Epithelial cell of prostate (primary cell): ENCODE measurements around the gene PDE8B.
"Not testable (repeated sequence)": the region's sequence is repeated elsewhere in the genome, so short reads cannot be mapped to it uniquely, and the experiment has no call there.

Experiments used
- DNase-seq: peaks from one replicate; pipeline ENCODE4 v3.0.0-alpha.2; 2011; ENCODE audit warnings: low read depth, low spot score
- H3K27ac ChIP-seq: fragments of 450-650 bp; 2 replicates; pipeline ENCODE4 v1.5.1; 2017; ENCODE audit warnings: mild to moderate bottlenecking

PDE8B gene

DNA sequence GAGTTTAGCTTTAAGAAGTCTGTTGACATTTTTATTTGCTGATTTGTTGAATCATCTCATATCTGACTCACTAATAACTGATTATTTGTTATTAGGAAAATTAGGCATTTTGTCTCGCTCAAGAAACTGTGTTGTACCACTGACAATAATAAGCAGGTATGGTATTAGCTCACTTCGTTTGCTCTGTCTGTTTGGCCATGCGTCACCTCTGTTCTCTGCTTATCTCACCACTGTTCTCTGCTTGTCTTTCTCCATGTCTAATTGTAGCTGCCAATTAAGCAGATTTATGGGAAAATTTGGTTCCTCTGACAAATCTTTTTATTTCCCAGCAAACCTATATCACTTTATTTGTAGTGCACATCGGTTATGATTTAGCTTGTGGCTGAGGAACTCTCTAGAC lies 142.8 kb downstream of the PDE8B start:
- DNase-seq, result no peak
- no peak overlapping the region for H3K27ac ChIP-seq

DNA sequence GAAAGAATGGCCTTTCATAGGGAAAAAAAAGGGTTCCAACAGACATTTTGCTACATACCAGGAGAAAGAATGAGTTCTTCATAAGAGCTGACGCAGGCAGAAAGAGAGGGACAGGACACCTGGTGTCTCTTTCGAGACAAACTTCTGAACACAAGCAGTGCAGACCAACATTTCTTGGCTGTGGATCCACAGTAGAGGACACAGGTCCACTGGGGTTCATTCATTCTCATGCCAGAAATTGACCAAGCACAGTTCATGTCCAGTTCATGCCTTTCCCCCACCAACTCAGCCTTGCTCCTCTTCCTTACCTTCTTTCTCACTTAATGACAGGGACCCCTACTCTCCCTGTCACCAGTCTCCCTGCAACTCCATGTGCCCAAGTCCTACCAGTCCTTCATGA lies 144.0 kb downstream of the PDE8B start:
- H3K27ac ChIP-seq, result no peak overlapping the region
- no peak for DNase-seq

DNA sequence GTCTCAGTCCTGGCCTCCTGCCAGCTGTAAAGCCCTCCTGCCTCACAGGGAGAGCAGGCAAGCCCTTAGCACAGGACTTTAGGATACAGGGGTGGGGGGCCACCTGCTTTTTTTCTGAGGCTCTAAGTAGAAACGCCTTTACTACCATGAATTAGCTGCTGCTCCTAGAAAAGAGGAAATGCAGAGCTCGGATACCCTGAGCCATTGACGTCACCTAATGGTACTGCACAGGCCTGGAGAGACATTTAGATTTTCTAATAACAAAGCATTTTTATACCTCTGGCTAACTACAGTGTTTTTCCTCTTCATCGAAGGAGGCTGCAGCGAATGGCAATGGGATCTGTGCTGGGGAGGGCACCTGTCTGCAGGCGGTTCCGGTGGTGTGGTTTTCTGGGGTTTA lies 144.6 kb downstream of the PDE8B start:
- H3K27ac ChIP-seq, result no peak overlapping the region
- DNase-seq, result no peak

DNA sequence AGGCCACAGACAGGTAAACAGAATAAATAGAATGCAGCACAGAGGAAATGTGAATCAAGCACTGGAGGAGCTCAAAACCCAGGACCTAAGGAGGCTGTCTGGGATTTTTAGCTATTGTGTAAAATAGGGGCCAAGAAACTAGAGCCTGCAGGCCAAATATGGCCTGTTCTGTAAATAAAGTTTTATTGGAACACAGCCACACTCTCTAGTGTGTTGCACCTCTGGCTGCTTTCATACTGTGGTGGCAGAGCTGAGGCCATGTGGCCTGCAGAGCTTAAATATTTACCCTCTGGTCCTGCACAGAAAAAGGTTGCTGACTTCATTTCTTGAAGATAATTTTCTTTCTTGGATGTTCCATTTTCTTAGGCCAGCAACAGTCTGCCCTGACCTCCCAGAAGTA lies 145.3 kb downstream of the PDE8B start:
- H3K27ac ChIP-seq, result no peak overlapping the region
- DNase-seq, result no peak

DNA sequence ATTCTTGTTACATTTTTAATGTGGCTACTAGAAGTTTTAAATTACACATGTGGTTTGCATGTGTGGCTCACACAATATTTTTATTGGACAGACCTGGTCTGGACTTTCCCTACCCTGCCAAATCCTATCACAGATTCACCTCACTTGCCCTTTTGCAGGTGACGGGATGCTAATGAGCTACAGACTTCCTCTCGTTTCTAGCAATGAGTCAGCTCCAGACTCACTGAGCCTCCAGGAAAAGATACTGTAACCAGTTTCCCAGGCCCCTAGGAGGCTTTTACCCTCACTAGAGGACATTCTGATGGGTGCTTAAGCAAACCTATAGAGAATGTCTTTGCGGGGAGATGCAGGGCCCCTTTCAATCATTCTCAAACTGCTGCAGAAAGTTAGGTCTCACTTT lies 146.3 kb downstream of the PDE8B start:
- DNase-seq, result peak; percentile 56
- H3K27ac ChIP-seq, result no peak overlapping the region

DNA sequence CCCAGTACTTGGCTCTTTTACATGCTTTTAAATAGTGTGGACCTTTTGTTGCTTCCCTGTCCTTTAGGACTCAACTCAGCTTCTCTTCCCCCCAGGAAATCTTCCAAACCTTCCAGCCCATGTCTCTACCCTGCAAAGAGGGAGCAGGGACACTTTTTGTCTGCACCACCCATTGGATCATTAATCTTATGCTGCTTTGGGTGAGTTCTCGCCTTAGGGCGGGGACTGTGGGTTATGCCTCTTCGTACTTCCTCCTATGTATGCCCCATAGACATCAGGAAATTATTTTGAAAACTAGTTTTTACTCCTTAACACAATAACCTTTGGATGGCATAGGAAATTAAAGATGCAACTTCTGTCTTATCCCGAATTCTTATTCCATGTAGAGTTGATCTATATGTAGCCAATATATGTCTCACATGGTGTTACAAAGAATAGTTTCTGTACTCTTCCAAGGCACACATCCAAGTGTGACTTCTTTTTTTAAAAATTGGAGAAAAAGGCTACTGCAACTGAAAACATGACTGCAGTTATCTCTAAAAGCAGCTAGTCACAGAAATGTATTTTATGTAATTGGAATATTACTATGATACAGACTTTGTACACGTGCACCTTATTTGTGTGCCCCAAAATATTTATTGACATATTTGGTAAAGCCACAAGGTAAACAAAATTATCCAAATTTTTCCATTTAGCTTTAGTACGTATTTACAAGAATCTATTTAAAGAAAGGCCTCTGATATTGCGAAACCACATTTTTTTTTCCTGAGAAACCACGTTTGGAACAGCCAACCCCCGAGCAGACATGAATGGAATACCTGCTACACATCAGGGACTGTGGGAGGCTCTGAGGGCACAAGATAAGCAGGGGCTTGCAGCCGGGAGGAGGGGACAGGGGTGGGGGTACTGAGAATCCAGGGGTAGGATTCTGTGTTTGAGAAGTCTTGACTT lies 148.1 kb downstream of the PDE8B start:
- no peak for DNase-seq
- H3K27ac ChIP-seq, result no peak overlapping the region

DNA sequence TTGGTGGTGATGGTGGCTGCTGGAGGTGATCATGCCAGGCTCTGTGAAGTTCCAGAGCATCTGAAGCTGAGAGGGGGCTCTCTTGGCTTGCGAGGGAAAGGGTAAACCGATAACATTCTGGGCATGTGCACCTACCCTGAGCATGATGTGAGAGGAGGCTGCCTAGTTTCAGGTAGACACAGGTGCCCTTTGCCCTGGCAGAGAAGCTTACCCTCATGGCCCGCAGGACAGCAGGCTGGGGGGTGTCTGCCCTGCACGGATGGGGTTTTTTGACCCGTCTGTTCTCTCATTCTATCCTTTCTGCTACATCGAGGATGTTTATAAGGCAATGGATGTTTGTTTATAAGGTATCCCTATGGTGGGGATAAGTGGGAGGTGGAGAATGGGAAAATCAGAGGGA lies 148.8 kb downstream of the PDE8B start:
- H3K27ac ChIP-seq, result no peak overlapping the region
- DNase-seq, result no peak

DNA sequence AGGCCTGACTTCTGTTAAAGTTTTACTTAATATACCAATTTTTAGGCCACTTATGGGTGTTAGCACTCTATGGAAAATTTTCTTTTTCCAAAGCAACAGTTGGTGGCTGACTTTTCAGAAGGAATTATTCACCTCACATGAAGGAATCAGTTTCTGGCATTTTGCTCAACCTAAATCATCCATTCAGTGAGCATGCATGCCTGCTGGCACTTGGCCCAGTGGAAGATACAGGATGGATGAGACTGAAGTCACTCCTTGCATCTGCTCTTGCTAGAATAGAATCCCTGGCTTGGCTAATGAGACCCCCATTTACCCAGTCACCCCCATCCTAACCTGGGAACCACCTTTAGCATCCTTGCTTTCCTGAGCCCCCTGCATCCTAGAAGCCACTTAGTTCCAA lies 149.9 kb downstream of the PDE8B start:
- no peak for DNase-seq
- H3K27ac ChIP-seq, result no peak overlapping the region

DNA sequence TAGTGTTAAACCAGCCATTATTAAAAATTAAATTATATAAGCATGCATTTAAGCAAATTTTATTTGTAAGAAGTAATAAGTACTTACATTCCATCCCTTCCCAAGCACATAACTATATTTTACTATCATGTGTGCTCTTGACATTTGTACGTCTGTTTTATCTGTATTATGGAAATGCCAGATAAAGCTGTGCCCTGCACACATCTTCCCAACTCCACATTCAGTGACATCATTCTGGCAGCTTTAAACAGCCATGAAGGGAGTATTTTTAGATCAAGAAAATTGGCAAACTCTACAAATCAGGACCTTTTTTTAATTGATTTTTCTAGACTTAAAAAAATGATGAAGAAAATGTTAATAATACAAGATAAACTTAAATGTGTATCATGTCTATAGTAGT lies 150.5 kb downstream of the PDE8B start:
- no peak for DNase-seq
- no peak overlapping the region for H3K27ac ChIP-seq

DNA sequence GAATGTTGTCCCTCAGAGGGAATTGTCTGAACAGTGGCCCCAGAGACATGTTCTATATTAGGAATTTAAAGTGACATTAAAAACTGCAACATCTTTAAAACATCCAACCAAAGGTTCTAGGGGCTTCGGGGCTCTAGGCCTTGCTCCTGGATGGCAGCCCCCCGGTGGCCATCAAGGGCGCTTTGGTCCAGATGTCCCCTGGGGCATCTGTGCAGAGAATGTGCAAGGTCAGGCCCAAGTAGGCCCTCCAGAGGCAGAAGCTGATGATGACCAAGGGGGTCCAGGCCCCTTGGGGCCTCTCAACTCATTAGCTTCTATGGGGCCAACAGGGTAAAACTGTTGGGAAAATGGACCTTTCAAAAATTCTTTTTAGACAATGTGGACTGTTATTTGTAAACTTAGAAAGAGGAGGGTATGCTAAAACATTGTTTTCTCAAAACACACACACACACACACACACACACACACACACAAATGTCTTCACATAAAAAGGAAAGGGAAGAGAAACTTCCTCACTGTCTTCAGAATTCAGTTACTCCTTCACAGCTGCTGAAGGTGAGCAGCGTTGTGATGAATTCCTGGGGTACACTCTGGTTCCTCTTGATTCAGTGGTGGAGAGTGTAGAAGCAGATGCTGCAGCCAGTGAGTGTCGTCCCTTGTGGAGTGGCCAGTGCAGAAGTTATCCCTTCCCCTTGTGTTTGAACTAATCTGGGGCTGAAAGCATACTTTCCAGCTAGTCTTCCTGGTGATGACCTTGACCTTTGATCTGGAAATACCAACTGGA lies 156.4 kb downstream of the PDE8B start:
- no peak for DNase-seq
- no peak overlapping the region for H3K27ac ChIP-seq

DNA sequence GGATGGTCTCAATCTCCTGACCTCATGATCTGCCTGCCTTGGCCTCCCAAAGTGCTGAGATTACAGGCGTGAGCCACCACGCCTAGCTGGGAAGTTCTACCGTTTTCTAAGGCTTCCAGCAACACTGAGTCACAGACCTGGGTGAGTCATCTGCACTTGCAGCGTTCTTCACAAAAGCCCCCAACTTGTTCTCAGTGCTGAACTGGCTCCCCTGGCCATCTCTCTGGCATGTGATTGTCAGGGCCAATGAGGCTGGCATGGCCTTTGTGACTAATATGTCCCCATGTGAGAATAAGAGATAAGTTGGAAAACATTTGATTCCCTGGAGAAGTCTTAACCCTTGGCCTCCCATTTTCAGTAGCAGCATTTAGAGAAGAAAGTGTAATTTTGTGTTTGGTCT lies 157.3 kb downstream of the PDE8B start:
- no peak for DNase-seq
- no peak overlapping the region for H3K27ac ChIP-seq

DNA sequence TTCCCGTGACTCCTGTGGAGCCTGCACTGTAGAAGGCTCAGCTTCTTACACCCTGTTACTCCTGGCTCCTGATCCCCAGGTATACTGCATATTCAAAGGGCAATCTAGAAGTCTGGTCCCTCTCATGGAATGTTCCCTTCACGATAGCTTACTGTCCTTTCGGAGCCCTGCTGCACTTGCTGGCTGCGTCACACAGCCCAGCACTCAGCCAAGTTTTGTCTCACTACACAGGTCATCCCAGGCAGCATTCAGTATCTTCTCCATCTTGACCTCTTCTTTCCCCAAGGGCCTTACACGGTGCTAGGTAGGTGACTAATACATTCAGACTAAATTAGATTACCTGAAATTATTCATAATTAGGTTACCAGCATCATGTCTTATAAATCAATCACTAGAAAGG lies 157.9 kb downstream of the PDE8B start:
- no peak overlapping the region for H3K27ac ChIP-seq
- no peak for DNase-seq

DNA sequence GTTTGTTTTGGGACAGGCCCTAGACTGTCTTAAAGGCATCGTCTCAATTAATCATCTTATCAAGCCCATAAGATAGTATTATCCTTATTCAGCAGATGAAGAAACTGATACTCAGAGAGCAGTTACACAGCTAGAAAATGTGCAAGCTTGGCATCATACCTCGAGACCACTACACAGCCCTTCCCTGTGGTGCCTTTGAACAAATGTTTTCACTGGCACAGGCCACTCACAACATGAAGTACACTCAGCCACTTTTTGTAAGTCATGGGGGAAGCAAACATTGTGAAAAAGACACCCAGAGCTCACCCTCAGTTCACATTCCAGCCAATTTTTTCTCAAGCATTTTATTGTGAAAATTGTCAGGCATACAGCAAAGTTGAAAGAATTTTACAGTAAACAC lies 159.1 kb downstream of the PDE8B start:
- DNase-seq, result no peak
- no peak overlapping the region for H3K27ac ChIP-seq

DNA sequence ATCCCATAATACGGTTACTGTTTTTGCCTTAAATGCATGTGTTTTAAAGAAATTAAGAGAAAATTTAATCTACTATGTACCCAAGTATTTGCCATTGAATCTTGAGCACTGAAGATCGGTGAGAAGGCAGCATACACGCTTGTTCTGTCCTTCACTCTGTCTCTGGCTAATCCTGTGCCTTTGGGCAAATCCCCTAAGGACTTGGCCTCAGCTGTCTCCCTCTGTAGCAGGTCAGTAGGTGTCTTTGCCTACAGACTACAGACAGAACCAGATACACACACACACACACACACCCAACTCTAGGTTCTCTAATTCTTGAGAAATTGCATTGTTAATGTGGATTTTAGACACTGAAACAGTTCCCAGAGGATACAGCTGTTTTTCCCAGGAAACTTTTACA lies 164.2 kb downstream of the PDE8B start:
- no peak for DNase-seq
- no peak overlapping the region for H3K27ac ChIP-seq

DNA sequence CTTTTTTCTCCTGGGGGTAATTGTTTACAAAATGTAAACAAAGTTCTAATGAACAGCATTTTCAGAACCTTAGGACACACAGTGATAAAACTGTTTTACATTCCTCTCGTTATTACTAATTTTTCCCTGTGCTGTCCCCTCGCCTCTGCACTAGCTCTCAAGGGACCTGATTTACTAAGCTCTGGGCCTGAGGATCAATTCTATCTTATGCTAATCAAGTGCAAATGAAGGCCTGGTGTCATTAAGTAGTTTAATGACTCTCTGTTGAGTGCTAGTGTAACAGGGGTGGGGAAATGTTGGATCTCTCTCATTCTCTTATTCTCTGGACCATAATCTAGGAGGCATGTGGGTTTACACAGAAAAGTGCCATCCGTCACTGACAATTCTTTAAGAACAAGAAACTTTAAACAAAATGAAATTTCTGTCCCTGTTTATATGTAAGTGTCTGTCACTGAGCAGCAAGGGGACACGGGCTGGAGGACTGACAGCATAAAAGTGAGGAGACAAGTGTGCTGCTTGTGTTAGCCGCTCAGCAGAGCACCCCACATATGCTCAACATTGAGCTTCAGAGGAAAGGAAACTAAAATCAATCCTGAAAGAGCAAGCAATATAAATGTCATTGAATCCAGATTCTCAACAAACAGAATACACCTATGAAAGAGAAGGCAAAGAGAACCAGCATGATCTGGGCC lies 166.3 kb downstream of the PDE8B start:
- no peak overlapping the region for H3K27ac ChIP-seq
- no peak for DNase-seq

DNA sequence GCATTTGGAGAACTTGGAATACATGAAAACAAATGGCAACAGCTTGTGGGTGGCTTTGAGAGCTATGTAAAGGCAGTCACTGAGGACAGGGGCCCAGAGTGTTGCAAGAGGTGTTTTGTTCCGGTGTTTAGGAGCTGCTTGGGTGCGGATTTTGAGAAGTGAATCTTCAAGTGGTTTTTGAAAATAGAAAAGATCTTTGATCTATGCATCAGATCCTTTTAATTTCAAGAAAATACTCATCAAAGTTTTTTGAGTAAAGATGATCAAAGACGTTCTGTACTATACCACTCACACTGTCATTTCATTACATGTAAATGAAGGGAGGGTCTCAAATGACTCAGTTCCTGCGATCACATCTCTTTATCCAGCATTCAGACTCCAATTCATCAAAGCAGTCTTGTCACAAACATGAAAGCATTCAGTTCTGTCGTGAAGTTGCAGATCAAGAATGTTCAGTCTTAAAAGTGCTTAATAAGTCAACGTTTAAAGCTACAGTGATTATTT lies 169.1 kb downstream of the PDE8B start:
- no peak overlapping the region for H3K27ac ChIP-seq

DNA sequence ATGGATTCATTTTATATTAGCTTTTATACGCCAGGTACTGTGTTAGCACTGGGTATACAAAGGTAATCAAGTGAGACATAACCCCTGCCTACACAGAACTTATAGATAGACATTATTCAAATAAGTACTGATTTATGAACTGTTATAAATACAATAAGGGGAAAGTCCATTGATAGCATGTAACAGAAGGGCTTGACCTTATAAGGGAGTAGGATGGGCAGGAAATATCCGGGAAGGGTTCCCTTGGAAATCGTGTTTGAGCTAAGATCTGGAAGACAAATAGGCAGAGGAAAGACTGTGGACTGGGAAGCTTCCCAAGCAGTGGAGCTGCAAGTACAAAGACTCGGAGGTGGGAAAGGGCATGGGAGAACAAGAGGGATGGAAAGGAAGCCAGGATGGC lies 170.2 kb downstream of the PDE8B start:
- no peak for DNase-seq

More for the DNA sequence above, 169.1 kb downstream of the PDE8B start:
- no peak for DNase-seq

DNA sequence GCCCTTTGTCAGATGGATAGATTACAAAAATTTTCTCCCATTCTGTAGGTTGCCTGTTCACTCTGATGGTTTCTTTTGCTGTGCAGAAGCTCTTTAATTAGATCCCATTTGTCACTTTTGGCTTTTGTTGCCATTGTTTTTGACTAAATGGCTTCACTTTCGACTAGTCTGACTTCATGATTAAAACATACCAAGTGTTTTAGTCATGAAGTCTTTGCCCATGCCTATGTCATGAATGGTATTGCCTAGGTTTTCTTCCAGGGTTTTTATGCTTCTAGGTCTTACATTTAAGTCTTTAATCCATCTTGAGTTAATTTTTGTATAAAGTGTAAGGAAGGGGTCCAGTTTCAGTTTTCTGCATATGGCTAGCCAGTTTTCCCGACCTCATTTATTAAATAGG lies 172.9 kb downstream of the PDE8B start:
- H3K27ac ChIP-seq, DNase-seq: not testable (repeated sequence)

More for the DNA sequence above, 170.2 kb downstream of the PDE8B start:
- H3K27ac ChIP-seq, result no peak overlapping the region

DNA sequence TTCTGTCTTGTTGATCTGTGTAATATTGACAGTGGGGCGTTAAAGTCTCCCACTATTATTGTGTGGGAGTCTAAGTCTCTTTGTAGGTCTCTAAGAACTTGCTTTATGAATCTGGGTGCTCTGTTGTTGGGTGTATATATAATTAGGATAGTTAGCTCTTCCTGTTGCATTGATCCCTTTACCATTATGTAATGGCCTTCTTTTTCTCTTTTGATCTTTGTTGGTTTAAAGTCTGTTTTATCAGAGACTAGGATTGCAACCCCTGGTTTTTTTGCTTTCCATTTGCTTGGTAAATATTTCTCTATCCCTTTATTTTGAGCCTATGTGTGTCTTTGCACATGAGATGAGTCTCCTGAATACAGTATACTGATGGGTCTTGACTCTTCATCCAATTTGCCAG lies 175.9 kb downstream of the PDE8B start:
- not testable (repeated sequence) for DNase-seq, H3K27ac ChIP-seq

DNA sequence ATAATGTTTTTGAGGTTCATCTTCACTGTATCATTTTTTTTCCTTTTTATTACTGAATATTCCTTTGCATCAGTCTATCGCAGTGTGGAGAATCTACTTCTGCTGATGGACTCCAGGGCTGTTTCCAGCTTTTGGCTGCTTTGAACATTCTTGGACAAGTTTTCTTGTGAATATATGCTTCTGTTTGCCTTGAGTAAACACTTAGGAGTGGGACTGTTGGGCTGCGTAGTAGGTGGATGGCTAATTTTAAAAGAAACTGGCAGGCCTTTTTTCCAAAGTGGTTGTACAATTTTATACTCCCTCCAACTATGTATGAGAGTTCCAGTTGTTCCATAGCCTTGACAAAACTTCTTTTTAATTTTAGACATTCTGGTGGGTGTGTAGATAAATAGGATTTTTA lies 179.3 kb downstream of the PDE8B start:
- H3K27ac ChIP-seq, result no peak overlapping the region
- no peak for DNase-seq

DNA sequence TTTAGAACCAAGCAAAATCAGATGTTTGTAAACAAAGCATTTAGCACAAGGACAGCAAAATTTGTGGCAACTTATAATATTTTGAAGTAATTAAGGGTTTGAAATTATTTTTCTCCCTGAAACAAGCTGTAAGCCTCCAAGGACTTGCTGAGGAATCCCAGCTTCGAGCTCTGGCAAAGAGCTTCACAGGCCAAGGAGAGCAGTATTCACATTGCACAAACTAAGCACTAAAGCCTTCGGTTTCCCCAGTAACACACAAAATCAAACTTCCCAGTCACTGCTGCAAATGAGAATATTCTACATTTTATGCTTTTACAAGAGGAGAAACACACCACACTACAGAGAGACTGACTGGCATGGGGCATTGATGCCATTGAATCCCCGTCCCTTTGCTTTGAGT lies 179.7 kb downstream of the PDE8B start:
- no peak for DNase-seq
- no peak overlapping the region for H3K27ac ChIP-seq
